ENCODE results near the gene FBXL3. TPM values are rescaled to one million over a fixed set of nuclear protein-coding genes. Genes with fewer than 3 reads are reported as not detected.

Gene FBXL3
- total and polyA plus RNA-seq, 2 of the 8 experiments (the other 6 are each of a cell fraction or from before 2014, with no cell fraction given) = 4.9 to 14.9 TPM

- CTCF ChIA-PET (ENCODE audit: partially characterized antibody) = no interaction called here
- FAIRE-seq = no peak
- H2BK5ac ChIP-seq (ENCODE audit: low read depth, low read length) = no peak overlapping the region
- TF ChIP-seq CTCF (IDR thresholded peaks at IDR 0.05; ENCODE audit: control extremely low read depth in 1 of 3, insufficient read depth in 1 of 3, low read depth in 1 of 3, low read length in 3 of 3) = no peak
- TF ChIP-seq MAFK (IDR thresholded peaks at IDR 0.05; ENCODE audit: low read depth, low read length) = no peak
- TF ChIP-seq TAF7 (optimal IDR thresholded peaks at IDR 0.05; ENCODE audit: borderline replicate concordance, low read depth, low read length) = no peak
- TF ChIP-seq USF2 (IDR thresholded peaks at IDR 0.05; ENCODE audit: low read length) = no peak
- TF ChIP-seq SUZ12 (IDR thresholded peaks at IDR 0.05; ENCODE audit: low read length) = no peak
- TF ChIP-seq ATF2 (IDR thresholded peaks at IDR 0.05; ENCODE audit: low read length) = no peak
- no peak for TF ChIP-seq FOSL1 (IDR thresholded peaks at IDR 0.05; ENCODE audit: insufficient read depth, low read depth, low read length)
- TF ChIP-seq CBX5 (IDR thresholded peaks at IDR 0.05; ENCODE audit: low read depth, low read length) = no peak
Measured at GRCh38 chr13:77033717-77034302, 6.9 kb upstream of the FBXL3 start.

More at GRCh38 chr13:77033717-77034302, 6.9 kb upstream of the FBXL3 start:
- DNase-seq (ENCODE audit: low read depth in 1 of 2, low spot score in 2 of 2) = no peak
- Histone ChIP-seq H2AFZ (ENCODE audit: low read length) (no peak overlapping the region), H3K4me3 (ENCODE audit: extremely low read depth in 1 of 4, insufficient read depth in 2 of 4, low read depth in 3 of 4, low read length in 4 of 4) (no peak overlapping the region), H3K36me3 (ENCODE audit: control insufficient read depth in 2 of 4, insufficient read depth in 4 of 4, low read length in 3 of 4) (no peaks in the 10 kb centered on the region), H3K9ac (replicated peaks in 1 of 4; ENCODE audit: extremely low read depth in 1 of 4, low read depth in 3 of 4, low read length in 3 of 4) (no peak overlapping the region), H3K4ac (replicated peaks; ENCODE audit: insufficient read length, low read depth, low read length) (no peak overlapping the region), H3K23ac (ENCODE audit: insufficient read length) (no peak overlapping the region), H3K27ac (ENCODE audit: low read depth, low read length) (no peak overlapping the region), H2BK15ac (ENCODE audit: low read length) (no peak overlapping the region), H4K20me1 (replicated peaks in 1 of 2; ENCODE audit: control insufficient read depth in 1 of 2, insufficient read depth in 2 of 2, low read length in 2 of 2) (no peaks in the 10 kb centered on the region), H2AK5ac (ENCODE audit: low read depth, low read length) (no peak overlapping the region), H2BK12ac (ENCODE audit: low read depth, low read length) (no peak overlapping the region), H2BK20ac (ENCODE audit: low read length) (no peak overlapping the region), H4K5ac (ENCODE audit: insufficient read length, low read depth, low read length) (no peak overlapping the region), H4K91ac (replicated peaks; ENCODE audit: insufficient read length, low read length) (no peak overlapping the region), H3K18ac (ENCODE audit: extremely low read depth, low read length) (no peak overlapping the region), H3K27me3 (replicated peaks in 1 of 4; ENCODE audit: control insufficient read depth in 3 of 4, extremely low read depth in 1 of 4, insufficient read depth in 3 of 4, low read length in 3 of 4) (no peaks in the 10 kb centered on the region), H3K4me2 (ENCODE audit: insufficient read depth in 1 of 2, low read depth in 2 of 2, low read length in 2 of 2) (no peak overlapping the region), H3K23me2 (ENCODE audit: low read depth, low read length) (no peaks in the 10 kb centered on the region), H3K56ac (replicated peaks; ENCODE audit: insufficient read length, low read depth, low read length) (no peak overlapping the region), H2BK120ac (replicated peaks; ENCODE audit: low read depth, low read length) (no peak overlapping the region), H3K9me3 (ENCODE audit: insufficient read depth in 2 of 2, low read depth in 1 of 2, low read length in 1 of 2) (no peaks in the 10 kb centered on the region), H3K14ac (ENCODE audit: insufficient read length) (no peak overlapping the region), H4K8ac (ENCODE audit: extremely low read depth, insufficient read depth, low read length) (no peak overlapping the region), H3K79me1 (ENCODE audit: low read depth, low read length) (no peaks in the 10 kb centered on the region), H3K4me1 (replicated peaks in 1 of 4; ENCODE audit: control insufficient read depth in 3 of 4, insufficient read depth in 4 of 4, low read length in 3 of 4) (no peaks in the 10 kb centered on the region), H3K79me2 (ENCODE audit: control insufficient read depth in 1 of 2, insufficient read depth in 2 of 2, low read length in 2 of 2) (no peaks in the 10 kb centered on the region)
- POLR2A ChIA-PET (ENCODE audit: partially characterized antibody) = no interaction called here
- 95% methylated on average over 3 of the region's 4 CpGs; no CpG with 5 or more reads in 1 of the 2 experiments for WGBS, 2 experiments (ENCODE audit: extremely low coverage in 1 of 2, insufficient coverage in 1 of 2, insufficient read length in 1 of 2, insufficient replicate concordance in 2 of 2, low coverage in 1 of 2, low lambda C conversion rate in 2 of 2, missing lambda C conversion rate in 1 of 2)
